DOHH2 (cell line): Measurements from ENCODE around the gene PTRHD1.
A peak's percentile ranks its signal among the peaks of the same experiment; 100 is the strongest.

ENCODE experiments used
- H3F3A ChIP-seq: fragments of 200-600 bp; sonication (generic), shearing (Covaris generic); 2 replicates; pipeline ENCODE4 v1.6.0; 2016; ENCODE audit warnings: antibody characterized with exemption, mild to moderate bottlenecking; ENCODE audit not compliant: control insufficient read depth, insufficient read depth
- H3K27ac ChIP-seq: fragments of 200-600 bp; sonication (generic); 2 replicates; pipeline ENCODE4 v1.5.1; 2014; ENCODE audit warnings: low read depth, mild to moderate bottlenecking, low read length, moderate library complexity
- H3K27me3 ChIP-seq: fragments of 200-600 bp; sonication (generic); 2 replicates; pipeline ENCODE4 v1.6.1; 2014; ENCODE audit warnings: mild to moderate bottlenecking, low read length, mixed read lengths; ENCODE audit not compliant: control insufficient read depth
- H3K36me3 ChIP-seq: fragments of 200-600 bp; sonication (generic); 2 replicates; pipeline ENCODE4 v1.6.1; 2014; ENCODE audit warnings: mild to moderate bottlenecking, low read length, moderate library complexity, mixed read lengths; ENCODE audit not compliant: control insufficient read depth
- H3K4me1 ChIP-seq: fragments of 200-600 bp; sonication (generic); 2 replicates; pipeline ENCODE4 v1.6.1; 2014; ENCODE audit warnings: mild to moderate bottlenecking, low read length, mixed read lengths; ENCODE audit not compliant: control insufficient read depth
- H3K4me2 ChIP-seq: fragments of 200-600 bp; sonication (generic); 2 replicates; pipeline ENCODE4 v1.6.0; 2014; ENCODE audit warnings: mild to moderate bottlenecking, low read length, moderate library complexity
- H3K4me3 ChIP-seq: fragments of 200-600 bp; sonication (generic); 2 replicates; pipeline ENCODE4 v1.5.1; 2014; ENCODE audit warnings: mild to moderate bottlenecking, low read length, mixed read lengths
- H3K79me2 ChIP-seq: fragments of 200-600 bp; sonication (generic); 2 replicates; pipeline ENCODE4 v1.6.1; 2014; ENCODE audit warnings: mild to moderate bottlenecking, low read length, mixed read lengths; ENCODE audit not compliant: control insufficient read depth
- H3K9me2 ChIP-seq: fragments of 200-600 bp; sonication (generic); replicated peaks from 2 replicates; pipeline ENCODE4 v1.6.1; 2014; ENCODE audit warnings: mild to moderate bottlenecking, low read length, mixed read lengths; ENCODE audit not compliant: control insufficient read depth
- H3K9me3 ChIP-seq: fragments of 200-600 bp; sonication (generic); 2 replicates; pipeline ENCODE4 v1.6.1; 2014; ENCODE audit warnings: antibody characterized with exemption, low read length, mixed read lengths; ENCODE audit not compliant: control insufficient read depth, insufficient read depth
- H4K20me1 ChIP-seq: fragments of 200-600 bp; sonication (generic); 2 replicates; pipeline ENCODE4 v1.6.0; 2014; ENCODE audit warnings: low read depth, mild to moderate bottlenecking, antibody characterized with exemption, low read length, moderate library complexity; ENCODE audit not compliant: control insufficient read depth, insufficient read depth
- CTCF ChIP-seq: fragments of 200-600 bp; sonication (generic); IDR thresholded peaks from one replicate; pipeline ENCODE4 v1.5.1; 2014; ENCODE audit warnings: antibody characterized with exemption, mild to moderate bottlenecking, low read depth, low read length; ENCODE audit not compliant: poor library complexity, severe bottlenecking
- EZH2phosphoT487 ChIP-seq: fragments of 200-600 bp; sonication (generic); IDR thresholded peaks from 2 replicates; pipeline ENCODE4 v1.6.1; 2017; ENCODE audit warnings: borderline replicate concordance, mild to moderate bottlenecking, antibody characterized with exemption, low read length, moderate library complexity, mixed read lengths

PTRHD1 gene

GRCh38 chr2:24824966-24825882, 32.0 kb upstream of the PTRHD1 start:
- TF ChIP-seq EZH2phosphoT487 (no peak), CTCF (peak; percentile 77)
- peaks cover 2% of the 10 kb centered on the region; the same call in 1 of the 2 replicates for H3F3A ChIP-seq
- no peaks in the 10 kb centered on the region for H3K27me3 ChIP-seq
- H3K9me3 ChIP-seq: no peaks in the 10 kb centered on the region
- H3K9me2 ChIP-seq: no peaks in the 10 kb centered on the region
- H3K36me3 ChIP-seq: peaks cover 72% of the 10 kb centered on the region
- H3K4me2 ChIP-seq: no peak overlapping the region
- no peaks in the 10 kb centered on the region for H3K4me1 ChIP-seq
- no peak overlapping the region for H3K4me3 ChIP-seq
- no peaks in the 10 kb centered on the region for H3K79me2 ChIP-seq
- H4K20me1 ChIP-seq: no peaks in the 10 kb centered on the region
- no peak overlapping the region for H3K27ac ChIP-seq

- peaks cover 82% of the 10 kb centered on the region for H3K36me3 ChIP-seq
- TF ChIP-seq EZH2phosphoT487: no peak
- no peak for TF ChIP-seq CTCF
- H3K27me3 ChIP-seq: no peaks in the 10 kb centered on the region
- peaks cover 3% of the 10 kb centered on the region; the same call in 1 of the 2 replicates for H3F3A ChIP-seq
- no peaks in the 10 kb centered on the region for H3K79me2 ChIP-seq
- no peak overlapping the region for H3K4me3 ChIP-seq
- H3K27ac ChIP-seq: no peak overlapping the region
- no peaks in the 10 kb centered on the region for H3K4me1 ChIP-seq
- no peak overlapping the region for H3K4me2 ChIP-seq
- H3K9me3 ChIP-seq: no peaks in the 10 kb centered on the region
- no peaks in the 10 kb centered on the region for H4K20me1 ChIP-seq
- no peaks in the 10 kb centered on the region for H3K9me2 ChIP-seq
Observed at GRCh38 chr2:24824071-24824588, 30.9 kb upstream of the PTRHD1 start.

GRCh38 chr2:24822049-24822706, 29.0 kb upstream of the PTRHD1 start:
- H3K79me2 ChIP-seq: no peaks in the 10 kb centered on the region
- no peaks in the 10 kb centered on the region for H4K20me1 ChIP-seq
- H3K27me3 ChIP-seq: no peaks in the 10 kb centered on the region
- no peak overlapping the region for H3K4me2 ChIP-seq
- no peaks in the 10 kb centered on the region for H3K4me1 ChIP-seq
- no peak overlapping the region for H3K27ac ChIP-seq
- peaks cover 95% of the 10 kb centered on the region for H3K36me3 ChIP-seq
- no peaks in the 10 kb centered on the region for H3K9me2 ChIP-seq
- no peak for TF ChIP-seq CTCF
- no peak for TF ChIP-seq EZH2phosphoT487
- H3F3A ChIP-seq: peaks cover 12% of the 10 kb centered on the region
- no peak overlapping the region for H3K4me3 ChIP-seq
- no peaks in the 10 kb centered on the region for H3K9me3 ChIP-seq
